ENCODE measurements around the gene THUMPD1.

Gene THUMPD1

DNA sequence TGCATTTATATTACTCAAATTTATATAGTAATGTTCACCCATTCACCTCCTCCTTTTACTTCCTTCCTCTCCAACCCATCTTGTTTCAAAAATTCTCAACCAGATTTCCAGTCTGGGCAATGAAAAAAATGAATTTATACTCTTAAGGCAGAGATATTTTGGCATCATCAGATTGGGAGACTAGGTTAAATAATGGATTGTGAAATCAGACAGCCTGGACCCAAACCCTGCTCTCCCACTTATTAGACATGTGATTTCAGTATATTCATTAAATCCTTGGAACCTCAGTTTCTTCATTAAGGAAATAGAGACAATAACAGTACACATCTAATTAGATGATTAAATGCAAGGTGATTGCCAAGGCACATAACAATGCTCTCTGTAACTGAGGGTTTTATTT lies 52.0 kb downstream of the THUMPD1 start:
- no peak for DNase-seq

DNA sequence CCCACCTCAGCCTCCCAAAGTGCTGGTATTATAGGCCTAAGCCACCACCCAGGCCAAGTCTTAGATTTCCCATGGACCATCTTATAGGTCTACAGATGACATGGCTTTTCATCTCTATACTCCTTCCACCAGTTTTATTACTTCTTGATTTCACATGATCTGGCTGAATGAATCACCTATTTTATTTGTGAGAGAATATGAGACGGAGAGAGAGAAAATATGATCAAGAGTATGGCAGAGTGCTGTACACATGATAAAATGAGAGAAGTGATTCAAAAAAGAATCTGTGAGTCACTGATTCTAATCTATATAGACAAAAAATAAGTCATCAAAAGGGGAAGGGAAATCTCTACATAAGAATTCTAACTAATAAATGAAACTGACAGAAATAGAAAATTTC lies 57.8 kb downstream of the THUMPD1 start:
- no peak for DNase-seq

Data from NCI-H1092 (cell line).